ENCODE measurements around the gene NCKAP5. TPM values are rescaled to one million over a fixed set of nuclear protein-coding genes. Genes with fewer than 3 reads are reported as not detected.

Gene NCKAP5
- total and polyA plus RNA-seq, 4 donors = 0.57 to 2.8 (median 2.4) TPM

DNA sequence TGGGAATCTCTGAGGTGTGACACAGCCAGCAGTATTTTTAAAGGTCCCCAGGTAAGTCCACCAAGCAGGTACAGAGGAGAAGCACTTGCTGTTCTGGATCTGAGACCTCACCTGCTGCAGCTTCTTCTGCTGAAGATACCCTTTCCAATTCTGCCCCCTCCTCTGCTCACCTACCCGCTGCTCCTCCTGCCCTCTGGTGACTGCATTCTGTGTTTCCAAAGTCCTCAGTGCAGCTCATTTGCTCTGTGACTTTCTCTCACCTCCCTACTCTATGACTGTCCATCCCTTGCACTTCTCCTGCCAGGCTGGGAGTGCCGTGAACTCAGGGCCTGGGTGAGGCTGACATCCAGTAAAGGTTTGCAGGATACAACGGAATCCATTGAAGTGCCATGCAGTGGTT is 693.1 kb downstream of the NCKAP5 start:
- no peak overlapping the region for H3K4me3 ChIP-seq (ENCODE audit: low read depth in 1 of 3, low read length in 3 of 3)
- peaks cover 0 to 3% (median 0%) of the 10 kb centered on the region in 4 donors for H3K36me3 ChIP-seq (ENCODE audit: control insufficient read depth in 4 of 4, insufficient read depth in 3 of 4, low read depth in 1 of 4, low read length in 3 of 4)
- no peaks in the 10 kb centered on the region for H3K9me3 ChIP-seq (ENCODE audit: control insufficient read depth in 4 of 4, low read length in 3 of 4)
- 97% methylated on average over 3 of the region's 3 CpGs for WGBS
- H3K4me1 ChIP-seq (ENCODE audit: control insufficient read depth in 4 of 4, insufficient read depth in 4 of 4, low read length in 3 of 4) = no peaks in the 10 kb centered on the region
- no peak for DNase-seq (ENCODE audit: low spot score)
- TF ChIP-seq EGR1 (IDR thresholded peaks at IDR 0.05; ENCODE audit: low read depth in 2 of 2) (no peak), FOXA1 (IDR thresholded peaks at IDR 0.05) (no peak), HNF4G (IDR thresholded peaks at IDR 0.05) (no peak), NR2F2 (IDR thresholded peaks at IDR 0.05) (no peak)
- TF ChIP-seq, protein P1, sequence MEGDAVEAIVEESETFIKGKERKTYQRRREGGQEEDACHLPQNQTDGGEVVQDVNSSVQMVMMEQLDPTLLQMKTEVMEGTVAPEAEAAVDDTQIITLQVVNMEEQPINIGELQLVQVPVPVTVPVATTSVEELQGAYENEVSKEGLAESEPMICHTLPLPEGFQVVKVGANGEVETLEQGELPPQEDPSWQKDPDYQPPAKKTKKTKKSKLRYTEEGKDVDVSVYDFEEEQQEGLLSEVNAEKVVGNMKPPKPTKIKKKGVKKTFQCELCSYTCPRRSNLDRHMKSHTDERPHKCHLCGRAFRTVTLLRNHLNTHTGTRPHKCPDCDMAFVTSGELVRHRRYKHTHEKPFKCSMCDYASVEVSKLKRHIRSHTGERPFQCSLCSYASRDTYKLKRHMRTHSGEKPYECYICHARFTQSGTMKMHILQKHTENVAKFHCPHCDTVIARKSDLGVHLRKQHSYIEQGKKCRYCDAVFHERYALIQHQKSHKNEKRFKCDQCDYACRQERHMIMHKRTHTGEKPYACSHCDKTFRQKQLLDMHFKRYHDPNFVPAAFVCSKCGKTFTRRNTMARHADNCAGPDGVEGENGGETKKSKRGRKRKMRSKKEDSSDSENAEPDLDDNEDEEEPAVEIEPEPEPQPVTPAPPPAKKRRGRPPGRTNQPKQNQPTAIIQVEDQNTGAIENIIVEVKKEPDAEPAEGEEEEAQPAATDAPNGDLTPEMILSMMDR (IDR thresholded peaks at IDR 0.05; ENCODE audit: low read depth, low read length, missing input control) = no peak
- TF ChIP-seq, protein P2, sequence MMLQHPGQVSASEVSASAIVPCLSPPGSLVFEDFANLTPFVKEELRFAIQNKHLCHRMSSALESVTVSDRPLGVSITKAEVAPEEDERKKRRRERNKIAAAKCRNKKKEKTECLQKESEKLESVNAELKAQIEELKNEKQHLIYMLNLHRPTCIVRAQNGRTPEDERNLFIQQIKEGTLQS (IDR thresholded peaks at IDR 0.05) = no peak
- TF ChIP-seq, protein P3, sequence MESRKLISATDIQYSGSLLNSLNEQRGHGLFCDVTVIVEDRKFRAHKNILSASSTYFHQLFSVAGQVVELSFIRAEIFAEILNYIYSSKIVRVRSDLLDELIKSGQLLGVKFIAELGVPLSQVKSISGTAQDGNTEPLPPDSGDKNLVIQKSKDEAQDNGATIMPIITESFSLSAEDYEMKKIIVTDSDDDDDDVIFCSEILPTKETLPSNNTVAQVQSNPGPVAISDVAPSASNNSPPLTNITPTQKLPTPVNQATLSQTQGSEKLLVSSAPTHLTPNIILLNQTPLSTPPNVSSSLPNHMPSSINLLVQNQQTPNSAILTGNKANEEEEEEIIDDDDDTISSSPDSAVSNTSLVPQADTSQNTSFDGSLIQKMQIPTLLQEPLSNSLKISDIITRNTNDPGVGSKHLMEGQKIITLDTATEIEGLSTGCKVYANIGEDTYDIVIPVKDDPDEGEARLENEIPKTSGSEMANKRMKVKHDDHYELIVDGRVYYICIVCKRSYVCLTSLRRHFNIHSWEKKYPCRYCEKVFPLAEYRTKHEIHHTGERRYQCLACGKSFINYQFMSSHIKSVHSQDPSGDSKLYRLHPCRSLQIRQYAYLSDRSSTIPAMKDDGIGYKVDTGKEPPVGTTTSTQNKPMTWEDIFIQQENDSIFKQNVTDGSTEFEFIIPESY (IDR thresholded peaks at IDR 0.05) = no peak
- no peak overlapping the region for H3K27ac ChIP-seq (ENCODE audit: low read depth in 1 of 2, low read length in 2 of 2)
- H3K27me3 ChIP-seq (ENCODE audit: control insufficient read depth in 4 of 4, insufficient read depth in 4 of 4, low read length in 3 of 4) = no peaks in the 10 kb centered on the region
- H3K9ac ChIP-seq (ENCODE audit: low read depth in 1 of 2, low read length in 2 of 2) = no peak overlapping the region

DNA sequence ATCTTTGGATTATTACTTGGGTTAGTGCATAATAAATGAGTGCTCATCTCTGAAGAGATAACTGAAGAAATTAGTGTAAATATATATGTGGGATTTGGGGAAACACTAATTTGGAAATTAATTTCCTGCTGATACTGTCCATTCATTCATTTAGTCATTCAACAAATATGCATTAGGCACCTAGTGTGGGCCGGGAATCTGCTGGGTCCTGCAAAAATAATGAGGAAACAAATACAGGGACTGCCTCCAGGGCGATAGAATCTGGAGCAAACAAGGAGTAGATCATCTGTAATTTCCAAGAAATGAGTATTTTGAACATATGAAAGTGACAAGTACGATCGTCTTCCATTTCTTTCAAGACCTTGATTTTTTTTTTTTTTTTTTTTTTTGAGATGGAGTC is 694.5 kb downstream of the NCKAP5 start:
- peaks cover 0 to 3% (median 0%) of the 10 kb centered on the region in 4 donors for H3K36me3 ChIP-seq (ENCODE audit: control insufficient read depth in 4 of 4, insufficient read depth in 3 of 4, low read depth in 1 of 4, low read length in 3 of 4)
- DNase-seq (ENCODE audit: low spot score) = no peak
- no peak overlapping the region for H3K4me3 ChIP-seq (ENCODE audit: low read depth in 1 of 3, low read length in 3 of 3)
- WGBS = 93% methylated on average over 4 of the region's 4 CpGs
- H3K27ac ChIP-seq (ENCODE audit: low read depth in 1 of 2, low read length in 2 of 2) = no peak overlapping the region
- TF ChIP-seq, protein P4, sequence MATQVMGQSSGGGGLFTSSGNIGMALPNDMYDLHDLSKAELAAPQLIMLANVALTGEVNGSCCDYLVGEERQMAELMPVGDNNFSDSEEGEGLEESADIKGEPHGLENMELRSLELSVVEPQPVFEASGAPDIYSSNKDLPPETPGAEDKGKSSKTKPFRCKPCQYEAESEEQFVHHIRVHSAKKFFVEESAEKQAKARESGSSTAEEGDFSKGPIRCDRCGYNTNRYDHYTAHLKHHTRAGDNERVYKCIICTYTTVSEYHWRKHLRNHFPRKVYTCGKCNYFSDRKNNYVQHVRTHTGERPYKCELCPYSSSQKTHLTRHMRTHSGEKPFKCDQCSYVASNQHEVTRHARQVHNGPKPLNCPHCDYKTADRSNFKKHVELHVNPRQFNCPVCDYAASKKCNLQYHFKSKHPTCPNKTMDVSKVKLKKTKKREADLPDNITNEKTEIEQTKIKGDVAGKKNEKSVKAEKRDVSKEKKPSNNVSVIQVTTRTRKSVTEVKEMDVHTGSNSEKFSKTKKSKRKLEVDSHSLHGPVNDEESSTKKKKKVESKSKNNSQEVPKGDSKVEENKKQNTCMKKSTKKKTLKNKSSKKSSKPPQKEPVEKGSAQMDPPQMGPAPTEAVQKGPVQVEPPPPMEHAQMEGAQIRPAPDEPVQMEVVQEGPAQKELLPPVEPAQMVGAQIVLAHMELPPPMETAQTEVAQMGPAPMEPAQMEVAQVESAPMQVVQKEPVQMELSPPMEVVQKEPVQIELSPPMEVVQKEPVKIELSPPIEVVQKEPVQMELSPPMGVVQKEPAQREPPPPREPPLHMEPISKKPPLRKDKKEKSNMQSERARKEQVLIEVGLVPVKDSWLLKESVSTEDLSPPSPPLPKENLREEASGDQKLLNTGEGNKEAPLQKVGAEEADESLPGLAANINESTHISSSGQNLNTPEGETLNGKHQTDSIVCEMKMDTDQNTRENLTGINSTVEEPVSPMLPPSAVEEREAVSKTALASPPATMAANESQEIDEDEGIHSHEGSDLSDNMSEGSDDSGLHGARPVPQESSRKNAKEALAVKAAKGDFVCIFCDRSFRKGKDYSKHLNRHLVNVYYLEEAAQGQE (IDR thresholded peaks at IDR 0.05) = no peak
- TF ChIP-seq EGR1 (IDR thresholded peaks at IDR 0.05; ENCODE audit: low read depth in 2 of 2) (no peak), RXRA (IDR thresholded peaks at IDR 0.05) (no peak)
- TF ChIP-seq, protein P3 (IDR thresholded peaks at IDR 0.05) = no peak
- H3K9ac ChIP-seq (ENCODE audit: low read depth in 1 of 2, low read length in 2 of 2) = no peak overlapping the region
- no peaks in the 10 kb centered on the region for H3K9me3 ChIP-seq (ENCODE audit: control insufficient read depth in 4 of 4, low read length in 3 of 4)
- H3K27me3 ChIP-seq (ENCODE audit: control insufficient read depth in 4 of 4, insufficient read depth in 4 of 4, low read length in 3 of 4) = no peaks in the 10 kb centered on the region
- H3K4me1 ChIP-seq (ENCODE audit: control insufficient read depth in 4 of 4, insufficient read depth in 4 of 4, low read length in 3 of 4) = no peaks in the 10 kb centered on the region
